Stimulated activated CD4-positive, alpha-beta T cell treated with anti-CD3 and anti-CD28 coated beads, Interleukin-15, amount 100 ng/mL, for 1 hour (primary cell): ENCODE data around the gene NT5C3B.
A peak's percentile ranks its signal among the peaks of the same experiment; 100 is the strongest.
"Not testable (repeated sequence)": the region's sequence is repeated elsewhere in the genome, so short reads cannot be mapped to it uniquely, and the experiment has no call there.

Source experiments
- DNase-seq, 2 donors: peaks; one replicate each; pipeline ENCODE4 v3.0.0-alpha.2; 2020; ENCODE audit warnings: low read depth in 1 of 2, low spot score in 1 of 2

The NT5C3B gene

DNA sequence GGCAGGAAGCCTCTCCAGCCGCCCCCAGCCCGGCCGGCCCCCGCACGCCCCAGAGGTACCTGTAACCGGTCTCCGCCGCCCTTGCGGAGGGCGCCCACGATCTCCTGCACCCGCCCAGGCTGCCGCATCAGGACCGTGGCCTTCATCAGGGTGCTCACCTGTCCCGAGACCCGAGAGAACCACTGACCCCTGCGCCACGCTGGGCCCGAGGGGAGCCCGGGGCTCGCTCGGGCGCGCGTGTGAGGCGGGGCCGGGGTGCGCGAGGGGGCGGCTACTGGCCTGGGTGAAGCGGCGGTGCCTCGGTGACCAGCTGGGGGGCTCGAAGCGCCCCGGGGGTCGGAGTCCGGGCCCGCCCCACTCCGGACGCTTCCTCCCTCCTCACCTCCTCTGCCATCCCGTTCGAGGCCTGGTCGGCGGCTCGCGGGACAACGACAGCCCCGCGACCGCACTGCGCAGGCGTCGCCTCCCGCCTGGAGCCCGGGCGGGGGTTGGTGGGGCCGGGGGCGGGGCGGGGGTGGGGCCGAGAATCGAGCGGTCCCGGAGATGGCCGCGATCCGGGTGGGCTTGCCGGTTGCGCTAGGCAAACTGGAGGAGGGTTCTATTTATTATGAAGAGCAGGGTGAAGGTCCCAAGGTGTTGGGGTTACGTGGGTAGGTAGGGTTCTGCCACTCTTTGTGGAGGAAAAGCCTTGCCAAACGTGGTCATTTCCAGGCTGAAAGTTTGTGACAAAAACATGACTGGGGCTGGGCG, at the start of gene NT5C3B:
NT5C3B (minus strand) TSS at position 433 of the 750 bp plus-strand sequence; CDS start at position 394, 39 bp downstream.
- peak; percentile 8 to 38 for DNase-seq

DNA sequence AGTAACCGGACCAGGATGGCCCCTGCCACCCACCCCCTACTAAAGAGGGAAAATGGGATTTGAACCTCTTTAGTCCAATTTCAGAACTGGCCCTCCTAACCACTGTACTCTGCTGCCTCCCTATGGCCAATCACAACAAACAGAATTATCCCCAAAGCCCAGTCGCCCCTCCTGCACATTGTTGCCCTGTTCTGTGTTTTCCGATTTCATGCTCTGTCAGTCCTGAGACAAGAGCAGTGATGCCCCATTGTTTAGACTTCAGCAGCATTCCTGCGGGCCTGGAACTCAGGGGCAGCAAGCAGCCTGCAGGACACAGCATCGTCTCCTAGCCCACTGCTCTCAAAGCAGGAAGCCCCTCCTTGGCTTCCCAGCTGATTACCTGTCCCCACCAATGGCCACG, 49.7 kb upstream of the NT5C3B start:
- DNase-seq = no peak

DNA sequence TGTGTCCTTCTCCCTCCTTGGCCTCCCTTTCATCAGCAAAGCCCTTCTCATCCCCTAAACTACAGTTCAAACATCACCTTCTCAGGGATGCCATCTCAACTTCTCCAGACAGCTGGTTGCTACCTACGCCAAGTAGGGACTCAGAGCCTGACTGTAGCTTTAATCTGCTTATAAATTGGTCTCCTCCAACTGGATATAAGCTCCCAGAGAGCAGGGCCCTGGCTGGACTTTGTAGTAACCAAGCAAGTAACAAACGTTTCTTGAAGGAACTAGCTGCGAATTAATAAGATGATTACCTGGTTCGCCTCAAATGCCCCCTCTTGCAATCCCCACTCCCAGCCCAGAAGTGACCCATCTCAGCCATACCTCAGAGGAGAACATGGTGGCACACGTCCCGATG, 46.7 kb upstream of the NT5C3B start:
- DNase-seq = no peak

DNA sequence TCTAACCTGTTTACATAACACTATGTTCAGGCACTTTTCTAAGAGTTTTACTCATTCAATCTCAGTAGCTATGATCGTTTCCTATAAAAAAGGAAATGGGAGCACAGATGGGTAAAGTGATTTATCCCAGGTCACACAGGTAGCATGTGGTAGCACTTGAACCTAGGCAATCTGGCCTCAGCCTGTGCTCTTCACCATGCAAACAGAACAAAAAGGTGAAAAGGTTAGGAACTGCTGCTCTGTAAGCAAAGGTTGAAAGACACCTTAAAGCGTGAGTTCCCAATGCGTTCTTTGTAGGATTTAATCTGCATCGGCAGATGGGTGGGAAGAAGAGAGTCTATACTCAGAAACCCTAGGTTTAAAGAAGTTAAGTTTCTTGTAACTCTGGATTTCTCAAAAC, 44.1 kb upstream of the NT5C3B start:
- DNase-seq = no peak

DNA sequence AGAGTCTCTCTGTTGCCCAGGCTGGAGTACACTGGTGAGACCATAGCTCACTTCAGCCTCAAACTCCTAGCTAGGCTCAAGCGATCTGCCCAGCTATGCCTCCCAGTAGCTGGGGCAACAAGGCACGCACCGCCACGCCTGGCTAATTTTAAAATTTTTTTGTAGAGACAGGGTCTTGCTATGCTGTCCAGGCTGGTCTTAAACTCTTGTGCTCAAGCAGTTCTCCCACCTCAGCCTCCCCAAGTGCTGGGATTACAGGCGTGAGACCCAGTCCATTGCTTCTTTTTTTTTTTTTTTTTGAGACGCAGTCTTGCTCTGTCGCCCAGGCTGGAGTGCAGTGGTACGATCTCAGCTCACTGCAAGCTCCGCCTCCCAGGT, 38.2 kb upstream of the NT5C3B start:
- not testable (repeated sequence) for DNase-seq

DNA sequence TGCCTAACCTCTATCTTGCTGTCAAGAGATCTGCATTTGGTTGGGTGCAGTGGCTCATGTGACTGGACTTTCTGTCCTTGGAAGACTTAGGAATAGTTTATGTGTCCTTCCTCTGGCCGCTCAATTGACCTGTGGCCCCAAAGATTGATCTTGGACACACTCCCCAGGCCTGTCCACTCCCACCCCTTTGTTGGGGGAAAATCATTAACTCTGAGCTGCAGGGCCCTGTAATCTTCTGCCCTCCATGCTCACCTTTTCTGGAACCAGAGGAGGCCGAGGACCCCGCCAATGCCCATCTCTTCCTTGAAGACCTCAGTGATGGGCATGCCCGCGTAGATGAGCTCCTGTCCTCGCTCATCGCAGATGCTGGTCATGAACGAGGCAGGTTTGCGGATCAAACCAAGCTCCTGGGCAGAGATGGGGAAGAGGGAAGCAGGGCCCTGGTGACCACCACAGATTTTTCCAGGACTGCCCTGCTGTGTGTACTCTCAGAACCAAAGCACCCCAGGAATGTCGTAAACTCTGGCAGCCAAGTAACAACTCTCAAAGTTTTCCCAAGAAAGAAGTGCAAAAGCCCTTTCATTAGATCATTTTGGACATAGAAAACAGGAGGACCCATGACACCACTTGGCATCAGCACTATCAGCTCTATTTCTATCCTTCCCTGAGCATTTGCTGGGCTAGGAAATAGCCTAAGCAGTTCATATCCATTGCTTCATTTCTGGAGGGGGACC, 37.7 kb upstream of the NT5C3B start:
- no peak for DNase-seq

DNA sequence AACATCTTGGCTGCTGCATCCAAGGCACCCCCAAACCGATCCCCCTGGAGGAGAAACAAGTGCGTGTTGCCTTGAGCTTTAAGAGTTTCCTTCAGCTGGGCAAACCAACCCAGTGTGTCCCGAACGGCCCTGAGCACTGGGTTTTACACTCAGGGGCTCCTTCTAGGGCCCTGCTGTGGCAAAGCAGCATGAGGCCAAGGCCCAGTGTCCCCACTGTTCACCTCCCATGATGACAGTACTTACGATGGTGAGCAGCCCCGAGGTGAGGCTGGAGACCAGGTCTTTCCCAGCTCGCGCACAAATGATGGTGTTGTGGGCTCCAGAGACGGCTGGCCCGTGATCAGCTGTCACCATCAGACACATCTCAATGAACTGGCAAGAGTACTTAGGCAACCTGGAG, 35.8 kb upstream of the NT5C3B start:
- no peak for DNase-seq

DNA sequence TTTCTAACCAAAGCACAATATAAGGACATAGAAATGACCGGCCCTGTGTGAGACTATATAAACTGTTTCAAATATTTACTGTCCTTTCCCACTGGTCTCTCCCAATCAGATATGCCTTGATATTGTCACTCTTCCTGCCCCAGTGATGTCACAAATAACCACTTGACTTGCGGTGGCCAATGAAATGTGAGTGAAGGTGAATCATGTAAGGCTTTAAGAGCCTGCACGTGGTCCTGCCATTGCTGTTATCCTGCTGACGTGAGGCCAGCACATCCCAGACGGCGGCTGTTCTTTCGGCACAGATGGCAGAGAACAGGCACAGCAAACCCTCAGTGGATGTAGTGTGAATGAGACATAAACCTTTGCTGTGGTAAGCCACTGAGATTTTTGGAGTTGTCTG, 34.6 kb upstream of the NT5C3B start:
- DNase-seq = no peak

DNA sequence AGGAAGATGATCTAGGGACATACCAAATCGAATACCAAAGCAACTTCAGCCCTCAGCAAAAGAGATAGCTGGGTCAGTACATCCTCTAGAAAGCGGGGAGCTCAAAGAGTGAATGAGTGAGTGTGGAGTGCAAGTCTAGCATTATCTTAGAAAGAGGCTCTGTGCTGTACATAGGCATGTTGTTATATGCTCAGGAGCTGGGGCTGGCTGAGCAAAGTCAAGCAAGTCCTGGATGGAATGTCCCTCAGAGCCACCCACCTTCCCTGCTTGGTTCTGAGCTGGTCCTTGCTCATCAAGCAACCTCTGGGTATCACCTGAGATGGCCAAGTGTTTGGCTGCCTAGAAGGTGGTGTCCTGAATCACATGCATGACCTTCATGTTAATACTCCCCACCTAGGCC, 34.1 kb upstream of the NT5C3B start:
- DNase-seq = no peak

DNA sequence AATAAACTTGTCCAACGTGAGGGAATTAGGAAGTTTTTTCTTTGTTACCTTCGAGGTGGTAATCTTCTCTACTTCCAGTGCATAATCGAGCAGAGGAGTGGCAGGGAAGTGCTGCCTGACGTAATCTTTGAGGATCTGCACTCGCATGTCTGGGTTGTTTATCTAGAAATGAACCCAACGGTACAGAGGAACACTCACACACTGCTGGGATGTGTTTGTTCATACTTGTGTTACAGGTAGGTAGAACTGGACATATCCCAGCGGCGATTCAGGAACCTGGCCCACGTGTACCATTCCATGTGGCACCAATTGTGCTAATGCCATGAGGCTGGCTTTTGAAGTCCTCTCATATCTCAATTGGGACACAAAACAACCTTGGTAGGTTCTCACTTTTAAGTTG, 33.4 kb upstream of the NT5C3B start:
- no peak for DNase-seq

DNA sequence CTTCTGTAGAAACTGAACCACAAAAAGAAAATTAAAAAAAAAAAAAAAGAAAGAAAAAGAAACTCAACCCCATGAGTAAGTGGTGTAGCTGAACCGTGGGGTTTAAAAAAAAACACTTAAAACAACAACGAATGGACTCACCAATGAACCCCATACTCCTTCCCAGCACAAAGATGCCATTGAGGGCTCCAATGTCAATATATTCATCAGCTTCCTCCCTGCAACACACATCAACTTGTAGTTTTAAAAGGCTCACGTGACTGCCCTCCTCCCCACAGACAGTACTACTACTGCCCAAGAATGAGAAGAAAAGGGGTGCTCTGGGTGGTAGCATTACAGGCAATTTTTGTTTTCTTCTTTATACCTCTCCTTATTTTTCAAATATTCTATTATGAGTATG, 32.5 kb upstream of the NT5C3B start:
- DNase-seq = no peak

DNA sequence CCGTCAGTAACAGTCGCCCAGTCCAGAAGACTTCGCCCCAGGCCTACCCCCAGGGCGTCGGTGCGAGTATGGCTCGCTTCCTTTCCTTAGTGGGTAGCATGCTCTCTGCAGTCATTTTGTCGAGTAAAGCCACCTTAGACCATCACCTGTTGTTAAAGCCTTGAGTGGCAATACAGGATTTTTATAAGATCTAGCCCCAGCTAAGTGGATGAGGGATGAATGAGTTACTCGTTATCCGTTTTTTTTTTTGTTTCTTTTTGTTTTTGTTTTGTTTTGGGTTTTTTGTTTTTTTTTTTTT, 29.5 kb upstream of the NT5C3B start:
- no peak for DNase-seq

DNA sequence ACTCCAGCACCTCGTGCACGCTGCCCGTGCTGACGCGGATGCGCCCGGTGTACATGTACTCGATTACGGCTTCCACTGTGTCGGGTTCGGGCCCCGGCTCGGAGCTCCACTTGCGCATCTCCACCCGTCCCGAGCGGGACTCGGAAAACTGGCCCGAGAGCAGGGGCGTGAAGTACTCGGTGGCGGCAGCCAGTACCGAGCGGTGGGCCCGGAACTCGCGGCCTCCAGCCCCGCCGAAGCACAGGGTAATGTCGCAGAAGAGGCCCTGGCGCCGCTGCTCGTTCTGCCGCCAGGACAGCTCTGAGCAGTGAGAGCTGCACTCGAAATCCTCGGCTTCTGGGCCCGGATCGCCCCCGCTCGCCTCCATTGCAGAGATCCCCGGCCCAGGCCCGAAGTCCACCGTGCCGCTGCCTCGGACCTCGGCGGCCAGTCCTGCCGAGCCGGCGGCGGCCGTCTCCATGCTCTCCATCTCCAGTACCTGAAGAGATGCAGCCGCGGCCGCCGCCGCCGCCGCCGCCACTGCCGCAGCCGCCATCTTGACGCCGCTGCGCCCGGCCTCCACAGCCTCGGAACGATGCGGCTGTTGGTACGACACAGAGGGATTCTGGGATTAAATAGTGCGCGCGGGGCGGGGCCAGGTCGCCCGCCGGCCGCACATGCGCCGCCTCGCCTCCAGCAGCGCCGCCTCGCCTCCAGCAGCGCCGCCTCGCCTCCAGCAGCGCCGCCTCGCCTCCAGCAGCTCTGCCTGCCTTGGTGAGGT, 29.0 kb upstream of the NT5C3B start, which contains the start of gene KLHL11:
KLHL11 (minus strand) TSS at position 588 of the 760 bp plus-strand sequence; CDS start at position 535, 53 bp downstream.
- peak; percentile 74 to 81 for DNase-seq

DNA sequence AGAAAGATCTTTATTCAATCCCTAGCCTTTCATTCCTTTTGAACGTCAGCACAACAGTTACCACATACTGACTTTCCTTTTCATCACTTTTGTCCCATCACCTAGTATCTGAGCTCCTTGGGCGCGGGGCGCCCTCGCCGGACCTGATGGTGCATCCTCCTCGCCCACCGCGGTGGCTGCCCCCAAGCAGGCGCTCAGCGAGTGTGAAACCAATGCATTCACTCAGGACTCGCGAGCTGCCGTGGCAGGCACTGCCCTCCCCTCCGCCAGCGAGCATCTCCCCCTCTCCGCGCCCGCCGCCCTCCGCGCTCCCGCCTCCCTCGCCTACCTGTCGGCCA, 28.4 kb upstream of the NT5C3B start:
- no peak for DNase-seq

DNA sequence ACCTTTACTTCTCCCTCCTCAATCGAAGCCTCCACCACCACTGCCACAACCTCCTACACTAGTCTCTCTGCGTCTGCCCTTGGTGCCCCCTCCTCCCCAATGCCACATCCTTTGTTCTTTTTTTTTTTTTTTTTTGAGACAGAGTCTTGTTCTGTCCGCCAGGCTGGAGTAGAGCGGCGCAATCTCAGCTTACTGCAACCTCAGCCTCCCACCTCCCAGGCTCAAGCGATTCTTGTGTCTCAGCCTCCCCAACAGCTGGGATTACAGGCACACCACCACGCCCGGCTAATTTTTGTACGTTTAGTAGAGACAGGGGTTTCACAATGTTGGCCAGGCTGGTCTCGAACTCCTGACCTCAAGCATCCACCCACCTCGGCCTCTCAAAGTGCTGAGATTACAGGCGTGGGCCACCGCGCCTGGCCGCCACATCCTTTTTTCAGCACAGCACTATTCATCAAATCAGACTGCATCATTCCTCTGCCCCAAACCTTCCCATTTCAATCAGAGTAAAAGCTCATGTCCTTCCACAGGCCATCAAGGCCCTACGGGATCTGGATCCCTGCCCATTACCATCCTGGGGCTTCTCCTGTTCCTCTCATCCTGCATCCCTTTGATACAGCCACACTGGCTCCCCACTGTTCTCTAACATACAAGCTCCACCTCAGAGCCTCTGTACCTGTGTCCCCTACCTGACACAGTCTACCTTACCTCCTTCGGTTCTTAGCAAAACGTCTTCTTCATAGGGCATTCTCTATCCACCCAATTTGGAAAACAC, 27.2 kb upstream of the NT5C3B start:
- peak in 1 of 2 donors; percentile 1 for DNase-seq

DNA sequence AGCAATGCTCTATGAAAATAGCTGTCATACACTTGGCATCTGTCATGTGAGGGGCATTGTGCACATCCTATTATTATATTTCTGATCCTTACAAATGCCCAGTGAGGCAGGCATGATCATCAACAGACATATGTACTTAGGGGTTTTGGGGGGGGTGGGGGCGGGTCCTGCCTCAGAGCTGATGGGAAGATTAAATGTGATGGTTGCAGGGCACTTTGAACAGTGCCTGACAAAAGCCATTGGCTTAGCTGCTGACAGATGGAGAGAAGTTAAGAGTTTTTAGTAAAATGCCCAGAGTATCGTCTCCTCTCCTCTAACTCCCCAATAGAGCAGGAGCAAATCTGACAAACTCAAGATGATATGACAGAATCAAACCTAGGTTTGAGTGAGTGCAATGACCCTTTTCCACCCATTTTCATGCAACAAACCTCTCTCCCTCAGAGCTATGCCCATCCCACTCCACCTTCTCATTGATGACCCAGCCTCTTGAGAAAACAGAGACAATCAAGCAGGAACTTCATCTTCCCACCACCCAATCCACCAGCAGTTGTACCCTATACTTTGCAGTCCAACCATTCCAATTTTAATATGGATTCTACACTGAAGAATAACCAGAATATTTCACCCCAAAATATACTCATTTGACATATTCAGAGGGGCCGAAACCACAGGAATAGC, 24.4 kb upstream of the NT5C3B start:
- no peak for DNase-seq

DNA sequence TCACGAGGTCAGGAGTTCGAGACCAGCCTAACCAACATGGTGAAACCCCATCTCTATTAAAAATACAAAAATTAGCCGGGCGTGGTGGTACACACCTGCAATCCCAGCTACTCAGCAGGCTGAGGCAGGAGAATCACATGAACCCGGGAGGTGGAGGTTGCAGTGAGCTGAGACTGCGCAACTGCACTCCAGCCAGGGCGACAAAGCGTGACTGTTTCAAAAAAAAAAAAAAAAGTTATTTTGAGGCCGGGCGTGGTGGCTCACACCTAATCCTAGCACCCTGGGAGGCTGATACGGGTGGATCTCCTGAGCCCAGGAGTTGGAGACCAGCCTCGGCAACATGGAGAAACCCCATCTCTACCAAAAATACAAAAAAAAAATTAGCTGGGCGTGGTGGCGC, 15.3 kb upstream of the NT5C3B start:
- DNase-seq = not testable (repeated sequence)

DNA sequence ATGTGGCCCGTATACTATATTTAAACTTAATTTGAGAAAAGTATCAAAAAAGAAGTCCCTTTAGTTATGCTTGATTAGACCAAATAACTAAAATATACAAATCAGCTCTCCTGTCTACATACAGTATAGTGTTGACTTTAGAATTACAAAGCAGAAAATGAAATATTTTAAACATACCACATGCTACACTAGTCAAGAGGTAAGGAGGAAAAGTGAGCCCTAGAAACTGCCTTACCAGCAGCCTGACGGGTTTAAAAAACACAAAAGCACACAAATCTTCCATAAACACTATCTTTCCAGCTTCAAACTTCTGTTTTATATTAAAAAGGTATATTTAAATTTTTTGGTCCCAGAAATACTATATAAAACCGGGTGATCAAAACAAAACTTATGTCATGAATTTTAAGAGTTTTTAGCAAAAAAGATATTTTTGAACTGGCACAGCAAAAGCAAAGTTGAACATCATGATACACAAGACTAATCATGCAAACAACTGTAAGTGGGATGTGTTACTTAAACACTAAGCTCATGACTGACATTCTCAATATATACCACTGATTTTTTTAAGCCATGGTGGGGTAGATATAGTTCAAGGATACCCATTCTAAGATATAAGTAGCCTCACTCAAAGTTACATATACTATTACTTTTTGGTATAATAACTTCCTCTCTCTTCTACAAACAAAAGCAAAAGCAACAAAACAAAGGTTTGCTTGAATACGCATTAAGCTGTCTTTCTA, 13.4 kb upstream of the NT5C3B start:
- no peak for DNase-seq

DNA sequence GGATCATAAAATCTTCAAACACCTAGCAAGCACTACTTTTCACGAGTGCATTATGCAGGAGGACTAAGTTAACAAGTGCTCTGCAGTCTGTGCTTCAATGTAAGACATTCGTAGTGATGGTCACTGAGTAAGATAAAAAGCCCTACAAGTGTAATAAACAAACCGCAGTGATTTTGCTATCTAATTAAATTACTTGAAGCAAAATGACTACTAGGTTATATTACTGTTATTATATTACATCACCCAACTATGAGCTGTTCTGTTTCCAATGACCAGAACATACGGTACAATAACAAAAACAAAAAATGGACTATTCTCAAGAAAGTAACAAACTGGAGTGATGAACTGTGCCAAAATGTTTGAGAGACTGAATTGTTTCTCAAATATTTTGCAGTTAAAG, 12.8 kb upstream of the NT5C3B start:
- DNase-seq = no peak

DNA sequence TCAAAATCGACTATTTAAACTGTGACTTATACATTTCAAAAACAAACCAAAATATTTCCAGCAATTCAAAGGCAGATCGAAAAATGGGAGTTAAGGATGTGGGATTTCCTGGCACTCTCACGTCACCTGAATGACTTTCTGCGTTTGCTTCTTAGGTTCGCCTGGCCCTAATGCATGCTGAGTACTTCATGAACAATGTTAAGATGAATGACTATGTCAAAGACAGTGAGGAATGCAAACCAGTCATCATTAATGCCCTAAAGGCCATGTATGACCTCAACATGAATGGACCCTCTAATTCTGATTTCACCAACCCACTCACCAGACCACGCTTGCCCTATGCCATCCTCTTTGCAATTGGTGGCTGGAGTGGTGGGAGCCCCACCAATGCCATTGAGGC, 8.9 kb upstream of the NT5C3B start:
- no peak for DNase-seq
